Common myeloid progenitor, CD34-positive (primary cell): ENCODE measurements around the gene KLHDC7B.

Experiments
- CTCF ChIA-PET: fragments of 350-600 bp; sonication (Branson Sonifier 250); formaldehyde crosslinking; loops from one replicate; lab custom pipeline; 2021; ENCODE audit warnings: antibody characterized with exemption; lab: Charles Lee
- POLR2A ChIA-PET: fragments of 350-600 bp; sonication (Branson Sonifier 250); formaldehyde crosslinking; loops from one replicate; lab custom pipeline; 2021; ENCODE audit warnings: antibody characterized with exemption; lab: Charles Lee
- DNase-seq, 3 donors: peaks; one replicate each; pipeline versions ENCODE4 v3.0.0 to v3.0.0-alpha.2; 2013
- H3K27ac ChIP-seq, 2 experiments: 1 replicate in 1 of 2; 2 replicates in 1 of 2; pipeline ENCODE4 v1.7.0; 2013; ENCODE audit warnings: inconsistent platforms in 2 of 2, low read length in 2 of 2, mild to moderate bottlenecking in 2 of 2, low read depth in 1 of 2, moderate library complexity in 1 of 2; ENCODE audit not compliant: severe bottlenecking in 2 of 2, insufficient read depth in 1 of 2, poor library complexity in 1 of 2
- H3K27me3 ChIP-seq, 5 experiments: replicated peaks in 2 of 5; 1 replicate in 3 of 5; 2 replicates in 2 of 5; pipeline versions ENCODE4 v1.6.1 to v1.7.0; 2013; ENCODE audit warnings: low read length in 4 of 5, mild to moderate bottlenecking in 2 of 5, moderate library complexity in 2 of 5, inconsistent platforms in 1 of 5; ENCODE audit not compliant: insufficient read depth in 5 of 5, control insufficient read depth in 4 of 5
- H3K36me3 ChIP-seq, 4 experiments: 1 replicate in 2 of 4; 2 replicates in 2 of 4; pipeline versions ENCODE4 v1.6.1 to v1.7.0; 2013; ENCODE audit warnings: low read length in 3 of 4, control low read depth in 1 of 4, mild to moderate bottlenecking in 1 of 4; ENCODE audit not compliant: control insufficient read depth in 4 of 4, insufficient read depth in 4 of 4
- H3K4me1 ChIP-seq, 4 experiments: 1 replicate in 3 of 4; 2 replicates in 1 of 4; pipeline versions ENCODE4 v1.6.1 to v1.7.1; 2013; ENCODE audit warnings: low read length in 3 of 4, mild to moderate bottlenecking in 3 of 4, control low read depth in 1 of 4, inconsistent platforms in 1 of 4, moderate library complexity in 1 of 4; ENCODE audit not compliant: control insufficient read depth in 4 of 4, insufficient read depth in 4 of 4; ENCODE audit errors: control extremely low read depth in 1 of 4
- H3K4me3 ChIP-seq, 7 experiments: 1 replicate in 4 of 7; 2 replicates in 3 of 7; pipeline versions ENCODE4 v1.5.1 to v1.7.0; 2013; ENCODE audit warnings: mild to moderate bottlenecking in 7 of 7, low read length in 6 of 7, moderate library complexity in 6 of 7, inconsistent platforms in 2 of 7, low read depth in 2 of 7, control low read depth in 1 of 7; ENCODE audit not compliant: insufficient read depth in 4 of 7, control insufficient read depth in 1 of 7; ENCODE audit errors: extremely low read depth in 1 of 7
- H3K9me3 ChIP-seq, 5 experiments: 1 replicate in 4 of 5; 2 replicates in 1 of 5; pipeline versions ENCODE4 v1.6.1 to v1.7.1; 2013; ENCODE audit warnings: low read length in 4 of 5, mild to moderate bottlenecking in 2 of 5, inconsistent platforms in 1 of 5, low read depth in 1 of 5, moderate library complexity in 1 of 5; ENCODE audit not compliant: control insufficient read depth in 4 of 5, insufficient read depth in 2 of 5; ENCODE audit errors: control extremely low read depth in 1 of 5
- WGBS: methylation state at CpG from one replicate; pipeline ENCODE4 v1.1.5; 2013; ENCODE audit not compliant: insufficient coverage; 5-methylcytosine and 5-hydroxymethylcytosine counted together

The KLHDC7B gene

GRCh38 chr22:50525104-50525857, 20.4 kb upstream of the KLHDC7B start, which contains the start of gene SCO2:
Gene SCO2, minus strand, starts transcription at chr22:50525598. Its CDS starts 1,187 bp downstream, at chr22:50524411.
- peak within 1 kb of the TSS; percentile 25 to 76 for H3K27ac ChIP-seq
- CTCF ChIA-PET, result interaction anchor here (0.6 to 5.6 kb wide), 30 partner anchors 9 to 288 kb away, joined by 3 to 53 read pairs (median 4); partner anchors contain the start of genes ARSA, CPT1B, KLHDC7B and LMF2
- under 1% methylated on average over 54 of the region's 84 CpGs for WGBS
- H3K4me1 ChIP-seq, result peaks cover 2 to 55% (median 43%) of the 10 kb centered on the region in 4 experiments
- peaks cover 0 to 15% (median 0%) of the 10 kb centered on the region in 5 experiments for H3K27me3 ChIP-seq
- H3K4me3 ChIP-seq, result peak within 1 kb of the TSS; percentile 65 to 82 (median 77)
- H3K36me3 ChIP-seq, result peaks cover 2 to 36% (median 28%) of the 10 kb centered on the region in 4 experiments
- no peaks in the 10 kb centered on the region for H3K9me3 ChIP-seq
- peak; percentile 97 to 98 (median 98) for DNase-seq
- POLR2A ChIA-PET, result interaction anchor here (0.6 to 3.4 kb wide), 12 partner anchors 15 to 281 kb away, joined by 3 to 41 read pairs (median 5); partner anchors contain the start of genes LMF2, NCAPH2, SHANK3 and SYCE3

- Histone ChIP-seq H3K9me3 (no peaks in the 10 kb centered on the region), H3K4me1 (peaks cover 2 to 60% (median 48%) of the 10 kb centered on the region in 4 experiments), H3K27ac (peak overlapping the region in 1 of 2 experiments; percentile 76), H3K36me3 (peaks cover 2 to 35% (median 27%) of the 10 kb centered on the region in 4 experiments), H3K4me3 (peak overlapping the region; percentile 65 to 82 (median 77)), H3K27me3 (peaks cover 0 to 19% (median 0%) of the 10 kb centered on the region in 5 experiments)
- POLR2A ChIA-PET, result interaction anchor here (0.6 to 3.4 kb wide), 12 partner anchors 14 to 282 kb away, joined by 3 to 41 read pairs (median 4); partner anchors contain the start of genes SHANK3, SYCE3 and TUBGCP6
- CTCF ChIA-PET, result interaction anchor here (0.6 to 5.6 kb wide), 28 partner anchors 8 to 288 kb away, joined by 3 to 53 read pairs (median 4); partner anchors contain the start of genes ARSA, CPT1B, KLHDC7B and LMF2
- WGBS, result 0% methylated on average over 25 of the region's 33 CpGs
- DNase-seq, result no peak
These were observed 19.9 kb upstream of the KLHDC7B start for GRCh38 chr22:50525858-50526107.

GRCh38 chr22:50526108-50526833, 19.4 kb upstream of the KLHDC7B start:
- Histone ChIP-seq H3K36me3 (peaks cover 2 to 30% (median 22%) of the 10 kb centered on the region in 4 experiments), H3K27ac (peak overlapping the region in 1 of 2 experiments; percentile 76), H3K27me3 (peaks cover 0 to 24% (median 0%) of the 10 kb centered on the region in 5 experiments), H3K4me3 (peak overlapping the region; percentile 65 to 82 (median 77)), H3K4me1 (peaks cover 2 to 65% (median 53%) of the 10 kb centered on the region in 4 experiments), H3K9me3 (no peaks in the 10 kb centered on the region)
- ChIA-PET CTCF (interaction anchor here (0.6 to 5.6 kb wide), 28 partner anchors 8 to 285 kb away, joined by 3 to 53 read pairs (median 4); partner anchors contain the start of genes ARSA, CPT1B, KLHDC7B and LMF2), POLR2A (interaction anchor here (0.6 to 3.4 kb wide), 10 partner anchors 14 to 282 kb away, joined by 3 to 41 read pairs (median 6); partner anchors contain the start of genes LMF2, NCAPH2, SHANK3 and SYCE3)
- under 1% methylated on average over 64 of the region's 77 CpGs for WGBS
- DNase-seq, result peak; percentile 82 to 93 (median 91)

GRCh38 chr22:50526834-50527801, 18.6 kb upstream of the KLHDC7B start:
- Histone ChIP-seq H3K4me1 (peaks cover 2 to 71% (median 61%) of the 10 kb centered on the region in 4 experiments), H3K27ac (peak overlapping the region in 1 of 2 experiments; percentile 76), H3K9me3 (no peaks in the 10 kb centered on the region), H3K36me3 (peaks cover 2 to 22% (median 13%) of the 10 kb centered on the region in 4 experiments), H3K27me3 (peaks cover 0 to 32% (median 0%) of the 10 kb centered on the region in 5 experiments), H3K4me3 (peak overlapping the region; percentile 19 to 82 (median 71))
- ChIA-PET POLR2A (interaction anchor here (1.1 to 3.4 kb wide), 2 partner anchors 13 to 19 kb away, joined by 9 to 41 read pairs; partner anchors contain the start of genes LMF2 and NCAPH2), CTCF (interaction anchor here (0.6 to 5.6 kb wide), 7 partner anchors 12 to 93 kb away, joined by 3 to 53 read pairs (median 6); partner anchors contain the start of genes KLHDC7B and SYCE3)
- DNase-seq, result peak; percentile 23 to 66 (median 53)
- 30% methylated on average over 16 of the region's 29 CpGs for WGBS

GRCh38 chr22:50527921-50528681, 17.6 kb upstream of the KLHDC7B start:
- POLR2A ChIA-PET, result interaction anchor here (0.7 to 3.4 kb wide), 2 partner anchors 10 to 12 kb away, joined by 3 to 41 read pairs; no protein-coding TSS in a partner anchor
- DNase-seq, result no peak
- Histone ChIP-seq H3K36me3 (peaks cover 0 to 12% (median 9%) of the 10 kb centered on the region in 4 experiments), H3K9me3 (no peaks in the 10 kb centered on the region), H3K4me1 (peaks cover 2 to 79% (median 65%) of the 10 kb centered on the region in 4 experiments), H3K27ac (no peak overlapping the region), H3K4me3 (no peak overlapping the region), H3K27me3 (peaks cover 0 to 41% (median 3%) of the 10 kb centered on the region in 5 experiments)
- 91% methylated on average over 17 of the region's 18 CpGs for WGBS
- CTCF ChIA-PET, result interaction anchor here (0.6 to 5.6 kb wide), 7 partner anchors 11 to 92 kb away, joined by 3 to 53 read pairs (median 5); no protein-coding TSS in a partner anchor
